Activated CD8-positive, alpha-beta memory T cell treated with anti-CD3 and anti-CD28 coated beads, Interleukin-2, amount 50 U/mL, for 4 hours (primary cell): ENCODE data around the gene BCAR3.

Experiments
- DNase-seq: peaks from one replicate; pipeline ENCODE4 v3.0.0-alpha.2; 2020

Gene BCAR3

GRCh38 chr1:93532780-93533378 is 148.8 kb downstream of the BCAR3 start:
- no peak for DNase-seq

DNA sequence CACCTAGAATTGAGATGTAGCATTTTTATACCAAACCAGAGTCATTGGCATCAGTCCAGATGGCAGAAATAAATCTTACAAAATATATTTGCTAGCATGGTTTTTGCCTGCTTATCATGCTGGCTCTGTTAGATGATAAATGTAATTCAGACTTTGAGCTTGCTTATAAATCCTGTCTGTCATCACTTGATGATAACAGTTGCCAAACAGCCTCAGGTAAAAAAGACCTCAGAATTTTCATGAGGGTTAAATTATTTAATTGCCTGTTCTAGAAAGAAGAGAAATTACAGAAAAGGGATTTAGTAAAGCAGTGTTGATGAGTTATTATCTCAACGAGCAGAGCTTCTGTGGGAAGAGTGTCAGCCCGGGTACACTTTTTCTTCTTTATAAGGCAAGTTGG is 150.4 kb downstream of the BCAR3 start:
- DNase-seq, result no peak

GRCh38 chr1:93528412-93528811 is 153.2 kb downstream of the BCAR3 start:
- DNase-seq, result no peak

DNA sequence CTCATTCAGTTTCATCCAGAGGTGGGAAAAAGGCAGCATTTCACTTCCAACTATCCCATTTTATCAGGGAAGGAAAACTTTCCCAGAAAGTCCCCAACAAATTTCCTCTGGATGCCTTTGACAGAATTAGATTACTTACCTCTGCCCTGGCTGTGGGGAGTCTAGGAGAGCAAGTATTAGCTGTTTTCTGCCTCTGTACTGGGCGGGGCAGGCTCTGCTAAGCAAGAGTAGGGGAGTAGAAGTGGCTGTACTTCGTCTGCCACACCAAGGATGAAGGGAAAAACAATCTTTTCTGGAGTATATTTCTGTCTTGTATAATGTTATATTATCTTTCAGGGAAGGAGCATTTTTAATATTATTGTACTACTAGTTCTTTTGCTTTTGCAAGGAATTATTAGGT is 155.2 kb downstream of the BCAR3 start:
- no peak for DNase-seq

DNA sequence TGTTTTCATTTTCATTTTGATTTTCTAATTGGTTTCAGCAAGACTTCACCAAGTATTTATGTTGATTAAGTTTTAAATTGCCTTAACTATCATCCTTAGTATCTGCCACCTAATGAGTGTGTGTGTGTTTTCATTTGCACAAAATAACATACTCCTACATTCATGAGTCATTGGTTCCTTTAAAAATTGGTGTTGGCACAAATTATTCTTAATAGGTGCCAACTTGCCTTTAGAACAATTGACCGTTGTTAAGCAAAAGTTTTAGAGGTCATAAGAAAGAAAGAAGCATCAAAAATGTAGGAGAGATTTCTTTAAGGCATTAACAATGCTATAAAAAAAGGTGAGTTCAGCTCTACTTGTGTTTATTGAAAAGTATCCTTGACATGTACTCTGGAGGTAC is 156.2 kb downstream of the BCAR3 start:
- DNase-seq, result no peak

DNA sequence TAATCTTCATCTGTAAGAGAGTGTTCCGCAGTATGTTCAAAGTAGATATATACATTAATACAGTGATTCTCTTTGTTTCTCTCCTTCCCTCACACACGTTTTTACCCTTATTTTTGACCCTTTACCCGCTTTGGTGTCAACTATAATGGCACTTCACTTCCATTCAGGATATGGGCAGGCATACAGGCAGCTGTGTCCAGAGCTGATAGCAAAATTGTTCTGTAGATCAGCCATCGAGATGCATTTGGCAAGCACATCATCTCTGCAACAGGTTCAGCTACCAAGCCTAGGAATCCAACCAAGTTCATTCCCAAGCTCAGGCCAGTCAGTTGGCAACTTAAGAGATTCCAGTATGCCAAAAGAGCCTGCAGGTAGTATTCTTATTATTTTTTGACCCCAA is 158.9 kb downstream of the BCAR3 start:
- no peak for DNase-seq

DNA sequence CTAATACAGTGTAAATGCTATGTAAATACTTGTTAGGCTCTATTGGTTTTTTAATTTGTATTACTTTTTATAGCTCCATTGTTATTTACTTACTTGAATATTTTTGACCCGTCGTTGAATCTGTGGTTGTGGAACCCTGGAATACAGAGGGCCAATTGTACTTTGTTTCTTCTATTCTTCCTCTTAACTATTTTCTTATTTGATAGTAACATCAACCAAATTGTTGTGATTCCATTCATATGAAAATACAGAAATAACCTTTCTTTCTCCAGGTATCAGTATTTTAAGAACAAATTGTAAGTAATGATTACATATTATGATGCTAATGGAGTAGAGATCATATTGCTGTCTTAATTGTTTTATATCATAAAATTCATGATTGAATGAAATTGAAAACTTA is 160.0 kb downstream of the BCAR3 start:
- DNase-seq, result no peak

- no peak for DNase-seq
These were observed 162.3 kb downstream of the BCAR3 start for GRCh38 chr1:93519199-93519829.

DNA sequence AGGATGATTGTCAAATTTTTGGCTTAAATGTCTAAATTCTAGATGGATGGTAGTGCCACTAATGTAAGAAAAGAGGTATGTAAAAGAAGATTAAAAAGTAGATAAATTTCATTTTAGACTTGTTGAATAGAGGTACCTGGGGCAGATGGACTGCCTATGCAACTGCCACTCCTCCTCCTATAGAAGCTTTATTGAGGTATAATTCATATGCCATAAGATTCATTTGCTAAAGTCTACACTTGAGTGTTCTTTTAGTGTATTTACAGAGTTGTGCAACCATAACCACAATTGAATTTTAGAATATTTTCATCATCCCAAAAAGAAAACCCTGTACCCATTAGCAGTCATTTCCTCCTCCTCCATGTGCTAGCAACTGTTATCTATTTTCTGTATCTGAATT is 163.1 kb downstream of the BCAR3 start:
- DNase-seq, result no peak

GRCh38 chr1:93516164-93516563 is 165.5 kb downstream of the BCAR3 start:
- no peak for DNase-seq
